Neural progenitor cell (in vitro differentiated cells): ENCODE results near the gene CDKL5.

Source experiments
- EZH2 ChIP-seq: fragments of 200-600 bp; sonication (generic); IDR thresholded peaks from 2 replicates; pipeline ENCODE4 v1.6.1; 2017; ENCODE audit warnings: antibody characterized with exemption, mild to moderate bottlenecking, moderate library complexity
- TF ChIP-seq, protein P1 (sequence below): fragments of 200-600 bp; sonication (generic); IDR thresholded peaks from 2 replicates; pipeline ENCODE4 v1.5.1; 2017; ENCODE audit warnings: antibody characterized with exemption, mild to moderate bottlenecking

DNA sequence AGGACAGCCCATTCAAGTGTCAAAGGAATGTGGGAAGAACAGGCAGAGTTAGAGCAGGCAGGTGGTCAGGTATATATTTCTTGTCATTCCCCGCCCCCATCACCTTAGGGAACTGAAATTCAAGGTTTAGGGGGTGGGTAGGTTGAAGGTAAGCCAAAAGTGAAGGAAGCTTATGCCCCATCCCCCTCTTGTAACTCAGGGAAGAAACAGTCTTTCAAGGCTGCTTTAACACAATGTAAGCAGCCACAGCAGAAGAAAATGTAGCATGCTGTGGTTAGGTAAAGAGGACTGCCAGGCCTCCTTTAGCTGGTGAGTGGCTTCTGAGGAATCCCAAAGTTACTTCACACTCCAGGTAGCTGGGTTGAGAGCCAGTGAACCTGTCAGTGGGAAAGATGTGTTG lies 124.2 kb downstream of the CDKL5 start:
- TF ChIP-seq, protein P1, sequence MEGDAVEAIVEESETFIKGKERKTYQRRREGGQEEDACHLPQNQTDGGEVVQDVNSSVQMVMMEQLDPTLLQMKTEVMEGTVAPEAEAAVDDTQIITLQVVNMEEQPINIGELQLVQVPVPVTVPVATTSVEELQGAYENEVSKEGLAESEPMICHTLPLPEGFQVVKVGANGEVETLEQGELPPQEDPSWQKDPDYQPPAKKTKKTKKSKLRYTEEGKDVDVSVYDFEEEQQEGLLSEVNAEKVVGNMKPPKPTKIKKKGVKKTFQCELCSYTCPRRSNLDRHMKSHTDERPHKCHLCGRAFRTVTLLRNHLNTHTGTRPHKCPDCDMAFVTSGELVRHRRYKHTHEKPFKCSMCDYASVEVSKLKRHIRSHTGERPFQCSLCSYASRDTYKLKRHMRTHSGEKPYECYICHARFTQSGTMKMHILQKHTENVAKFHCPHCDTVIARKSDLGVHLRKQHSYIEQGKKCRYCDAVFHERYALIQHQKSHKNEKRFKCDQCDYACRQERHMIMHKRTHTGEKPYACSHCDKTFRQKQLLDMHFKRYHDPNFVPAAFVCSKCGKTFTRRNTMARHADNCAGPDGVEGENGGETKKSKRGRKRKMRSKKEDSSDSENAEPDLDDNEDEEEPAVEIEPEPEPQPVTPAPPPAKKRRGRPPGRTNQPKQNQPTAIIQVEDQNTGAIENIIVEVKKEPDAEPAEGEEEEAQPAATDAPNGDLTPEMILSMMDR: no peak
- TF ChIP-seq EZH2: no peak
